KBM-7 (cell line): ENCODE measurements around the gene SPECC1L.
A peak's percentile ranks its signal among the peaks of the same experiment; 100 is the strongest.

Source experiments
- DNase-seq: peaks from one replicate; pipeline ENCODE4 v3.0.0-alpha.2; 2015
- in situ Hi-C: fragments of 300-500 bp; cut with MboI; formaldehyde crosslinking; loops from 2 replicates; pipeline ENCODE4 v1.14.3; 2020; ENCODE audit warnings: low sequenced_read_pairs, low pct_unique_long_range_greater_than_20kb, mixed read lengths

SPECC1L gene

DNA sequence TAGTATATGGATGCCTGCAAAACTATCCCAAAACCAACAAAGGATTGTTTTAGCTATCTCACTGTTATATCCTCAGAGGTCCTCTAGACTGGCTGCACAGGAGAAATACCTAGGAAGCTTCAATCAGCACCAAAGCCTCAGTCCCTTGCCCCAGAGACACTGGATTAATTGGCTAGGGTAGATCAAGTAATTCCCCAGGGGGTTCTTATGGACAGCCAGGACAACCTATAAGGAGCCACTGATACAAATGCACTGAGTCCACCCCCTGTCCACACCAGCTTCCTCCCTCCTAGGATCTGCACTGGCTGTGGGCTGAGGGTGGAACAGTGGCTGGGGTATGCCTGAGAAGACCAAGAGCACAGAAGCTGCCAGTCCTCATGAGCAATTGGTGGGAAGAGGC, 173.0 kb downstream of the SPECC1L start:
- DNase-seq: no peak
- in situ Hi-C loops: no loop called here

DNA sequence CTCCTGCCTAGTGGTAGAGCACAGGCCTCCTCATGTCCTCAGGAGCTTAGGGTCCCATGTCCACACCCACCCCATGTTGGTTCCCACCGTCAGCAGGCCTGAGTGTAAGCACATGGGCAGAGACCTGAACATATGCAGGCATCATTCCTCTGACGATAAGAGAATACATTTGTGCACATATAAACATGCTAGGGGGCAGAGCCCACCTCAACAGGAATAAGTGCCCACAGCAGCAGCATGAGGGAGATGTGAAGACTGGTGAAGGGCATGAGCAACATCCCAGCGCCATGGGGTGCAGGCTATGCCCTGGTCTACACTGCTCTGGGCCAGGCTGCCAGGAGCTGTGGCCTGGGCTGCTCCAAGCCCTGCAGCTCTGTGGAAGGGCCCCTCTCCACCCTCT, 173.6 kb downstream of the SPECC1L start:
- no peak for DNase-seq
- in situ Hi-C loops: no loop called here

DNA sequence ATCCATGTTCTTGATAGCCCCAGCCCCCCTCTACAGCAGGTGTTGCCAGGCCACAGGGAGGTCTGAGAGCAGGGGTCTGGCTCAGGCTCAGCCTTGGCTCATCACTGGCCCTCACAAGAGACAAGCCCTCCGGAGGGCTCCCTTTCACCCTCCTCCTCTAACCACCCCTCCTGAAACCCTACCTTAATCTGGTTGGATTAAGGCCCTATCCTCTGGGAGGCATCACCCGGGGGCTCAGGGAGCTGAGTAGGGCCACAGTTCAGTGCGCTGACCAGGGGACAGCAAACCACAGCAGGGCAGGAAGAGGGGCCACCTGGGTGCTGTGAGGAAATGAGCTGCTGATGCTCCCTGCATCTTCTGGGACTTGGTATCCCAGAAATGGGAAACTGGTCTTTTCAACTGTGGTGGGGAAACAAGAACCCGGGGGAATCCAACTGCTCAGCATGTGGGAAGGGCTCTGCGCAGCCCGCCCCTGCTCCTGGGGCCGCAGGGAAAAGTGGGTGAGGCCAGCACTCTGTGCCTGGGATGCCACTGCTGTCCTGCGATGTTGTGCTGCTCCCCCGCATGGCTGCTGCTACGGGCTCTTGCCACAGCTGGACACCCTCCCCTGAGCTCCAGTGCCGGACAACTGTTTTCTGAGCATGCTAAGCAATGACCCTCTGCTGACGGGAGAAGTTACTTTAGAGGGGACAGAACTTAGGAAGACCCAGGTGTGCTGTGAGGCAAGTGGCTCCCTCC, 174.3 kb downstream of the SPECC1L start:
- in situ Hi-C loops: no loop called here
- DNase-seq: no peak

DNA sequence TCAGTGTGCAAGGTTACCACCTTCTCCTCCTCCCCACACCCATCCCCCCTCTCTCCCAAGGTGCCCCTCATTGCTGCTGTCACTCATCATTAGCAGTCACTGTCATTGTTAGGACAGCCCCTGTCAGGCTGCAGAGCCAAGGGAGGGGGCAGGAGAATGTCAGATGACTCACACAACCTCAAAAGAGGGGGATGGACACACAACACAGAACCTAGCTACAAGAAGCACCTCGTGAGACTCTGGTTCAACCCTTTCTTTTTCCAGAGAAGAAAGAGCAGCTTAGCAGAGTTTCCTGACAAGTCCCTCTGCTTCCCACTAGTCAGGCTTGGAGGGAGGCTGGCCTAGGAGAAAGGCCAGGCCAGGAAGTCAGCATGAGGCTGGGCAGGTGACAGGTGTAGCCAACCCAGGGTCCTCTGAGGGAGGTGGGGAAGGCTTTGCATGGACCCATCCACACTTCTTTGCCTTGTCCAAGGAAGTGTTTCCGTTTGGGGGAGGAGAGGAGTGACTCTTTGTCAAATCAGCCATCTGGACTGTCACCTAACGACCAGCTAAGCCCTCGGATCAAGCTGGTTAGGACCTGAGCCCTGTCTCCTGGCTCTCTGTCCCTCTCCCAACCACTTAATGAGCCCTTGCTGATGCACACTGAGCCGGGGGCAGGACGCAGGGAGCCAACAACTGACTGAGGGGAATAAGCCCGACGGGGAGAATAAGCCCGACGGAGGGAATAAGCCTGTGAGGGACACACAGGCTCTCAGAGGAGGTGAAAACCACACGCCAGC, 175.0 kb downstream of the SPECC1L start:
- no peak for DNase-seq
- in situ Hi-C loops: no loop called here

DNA sequence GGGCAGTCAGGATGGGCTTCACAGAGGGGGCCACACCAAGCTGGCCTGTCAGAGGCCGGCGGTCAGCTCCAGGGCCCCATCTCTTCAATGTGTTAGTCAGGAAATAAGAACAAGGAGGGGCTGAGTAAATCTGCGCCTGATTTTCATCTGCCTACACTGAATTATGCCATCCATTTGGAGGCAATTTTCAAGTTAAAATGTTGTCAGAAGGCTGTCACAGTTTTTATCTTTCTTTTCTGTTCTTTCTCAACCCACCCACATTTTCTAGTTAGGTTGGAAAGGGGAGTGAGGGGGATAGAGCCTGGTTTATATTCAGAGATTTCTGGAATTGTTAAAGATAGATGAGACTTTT, 175.6 kb downstream of the SPECC1L start:
- no peak for DNase-seq
- in situ Hi-C loops: no loop called here

DNA sequence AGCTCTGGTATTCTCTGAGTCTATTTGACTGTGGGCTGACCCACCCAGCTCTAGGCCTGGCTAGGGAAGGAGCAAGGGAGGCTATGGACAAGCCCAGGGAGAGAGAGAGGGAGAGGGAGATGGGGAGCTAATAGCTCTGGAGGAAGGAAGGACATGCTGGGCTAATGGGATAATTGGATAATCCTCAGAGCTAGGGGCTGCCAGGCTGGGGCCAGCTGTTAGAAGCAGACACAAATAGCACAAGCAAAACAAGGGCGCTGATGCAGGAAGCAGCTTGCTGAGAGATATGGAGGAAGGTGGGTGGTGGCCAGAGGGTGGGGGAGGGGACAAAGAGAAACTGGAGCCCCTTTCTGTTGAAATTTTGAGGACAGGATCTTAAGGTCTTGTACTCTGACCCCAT, 180.0 kb downstream of the SPECC1L start:
- peak; percentile 64 for DNase-seq
- in situ Hi-C loops: no loop called here

DNA sequence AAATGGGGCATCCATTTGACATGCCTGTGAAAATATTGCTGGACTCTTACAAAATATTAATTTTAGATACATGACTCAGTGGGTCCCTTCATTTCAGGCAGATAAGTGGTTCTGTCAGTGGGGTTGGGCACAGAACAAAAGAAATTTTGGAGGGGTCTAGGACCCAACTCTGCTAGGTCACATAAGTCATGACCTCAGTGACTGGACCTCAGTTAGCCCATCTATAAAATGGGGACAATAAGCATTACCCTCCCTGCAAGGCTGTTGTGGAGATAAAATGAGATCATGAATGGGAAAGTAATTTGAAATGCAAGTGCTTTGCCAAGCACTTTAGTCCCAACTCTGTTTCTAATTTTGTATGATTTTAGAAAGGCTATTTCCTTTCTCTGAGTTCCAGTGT, 180.5 kb downstream of the SPECC1L start:
- in situ Hi-C loops: no loop called here
- DNase-seq: no peak

DNA sequence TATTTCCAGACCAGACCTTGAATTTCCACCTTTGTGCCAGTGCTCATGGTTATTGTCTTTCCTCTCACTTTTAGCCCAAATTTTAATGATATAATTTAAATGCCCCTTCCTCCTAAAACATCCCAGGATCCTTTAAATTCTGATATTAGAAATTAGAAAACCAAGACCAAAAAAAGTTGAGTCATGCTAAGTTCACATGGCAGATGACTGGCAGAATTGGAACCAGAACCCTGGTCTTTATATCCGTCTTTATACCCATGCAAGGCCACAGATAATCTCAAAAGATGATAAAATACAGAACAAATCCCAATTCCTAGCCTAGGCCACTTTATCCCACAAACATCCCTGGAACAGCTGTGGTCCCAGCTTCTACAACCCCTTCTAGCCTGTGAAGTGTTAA, 183.2 kb downstream of the SPECC1L start:
- DNase-seq: no peak
- in situ Hi-C loops: no loop called here

DNA sequence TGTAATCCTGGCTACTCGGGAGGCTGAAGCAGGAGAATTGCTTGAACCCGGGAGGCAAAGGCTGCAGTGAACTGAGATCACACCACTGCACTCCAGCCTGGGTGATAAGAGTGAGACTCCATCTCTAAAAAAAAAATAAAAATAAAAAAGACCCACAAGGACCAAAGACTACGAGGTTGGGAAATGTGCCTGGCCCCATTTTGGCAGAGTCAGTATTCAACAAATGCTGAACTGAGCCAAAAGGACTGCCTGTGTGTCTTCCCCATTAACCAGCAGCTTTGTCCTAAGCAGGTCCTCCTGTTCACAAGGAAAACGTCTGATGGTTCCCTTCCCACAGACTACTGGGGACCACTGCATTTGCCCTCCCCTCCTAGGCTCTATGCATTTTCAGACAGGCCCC, 184.4 kb downstream of the SPECC1L start:
- DNase-seq: no peak
- in situ Hi-C loops: no loop called here

DNA sequence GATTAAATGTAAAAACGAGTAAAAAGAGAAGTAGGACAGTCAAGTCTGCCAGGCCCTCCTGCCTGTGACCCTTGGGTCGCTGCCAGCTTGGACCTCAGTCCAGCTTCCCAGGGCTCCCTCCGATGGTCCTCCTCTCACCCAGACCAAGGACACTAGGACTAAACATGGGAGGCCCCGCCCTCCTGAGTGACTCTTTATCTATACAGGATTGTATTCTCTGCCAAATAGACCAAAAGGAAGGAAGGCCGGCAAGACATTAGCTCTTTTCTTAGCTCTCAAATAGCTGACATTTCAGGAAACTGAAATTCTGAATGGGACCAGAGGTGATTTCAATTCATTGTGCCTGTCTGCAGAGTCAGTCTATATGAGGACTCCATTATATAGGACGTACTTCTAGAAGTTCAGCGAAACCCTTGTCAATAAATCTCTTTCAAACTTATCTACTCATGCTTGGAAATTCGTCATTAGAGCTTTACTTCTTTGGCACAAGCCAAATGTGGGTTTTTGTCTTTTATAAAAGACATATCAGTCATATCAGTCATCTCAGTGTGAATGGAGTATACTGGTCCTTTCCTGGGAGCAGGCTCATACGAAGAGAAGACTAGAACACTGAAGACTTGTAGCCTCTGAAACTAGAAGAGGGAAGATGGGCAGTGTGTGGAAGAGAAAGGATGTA, 185.3 kb downstream of the SPECC1L start:
- DNase-seq: no peak

DNA sequence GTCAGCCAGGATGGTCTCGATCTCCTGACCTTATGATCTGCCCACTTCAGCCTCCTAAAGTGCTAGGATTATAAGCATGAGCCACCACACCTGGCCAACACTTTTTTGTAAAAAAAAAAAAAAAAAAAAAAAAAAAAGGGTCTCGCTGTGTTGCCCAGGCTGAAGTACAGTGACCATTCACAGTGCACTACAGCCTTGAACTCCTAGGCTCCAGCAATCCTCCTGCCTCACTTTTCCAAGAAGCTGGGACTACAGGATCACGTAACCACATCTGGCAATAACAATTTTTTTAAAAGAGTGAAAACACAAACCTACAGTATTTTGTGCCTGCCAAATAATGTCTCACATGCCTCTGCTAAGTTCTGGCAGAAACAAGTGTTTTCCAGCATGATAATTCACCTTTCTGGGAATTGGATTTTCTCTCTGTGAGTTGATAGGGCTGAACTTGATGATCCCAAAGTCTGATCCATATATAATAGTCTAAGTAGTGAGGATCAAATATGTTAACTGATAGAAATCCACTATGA, 187.3 kb downstream of the SPECC1L start:
- DNase-seq: no peak
- in situ Hi-C loops: no loop called here

More for the DNA sequence above, 185.3 kb downstream of the SPECC1L start:
- in situ Hi-C loops: no loop called here

DNA sequence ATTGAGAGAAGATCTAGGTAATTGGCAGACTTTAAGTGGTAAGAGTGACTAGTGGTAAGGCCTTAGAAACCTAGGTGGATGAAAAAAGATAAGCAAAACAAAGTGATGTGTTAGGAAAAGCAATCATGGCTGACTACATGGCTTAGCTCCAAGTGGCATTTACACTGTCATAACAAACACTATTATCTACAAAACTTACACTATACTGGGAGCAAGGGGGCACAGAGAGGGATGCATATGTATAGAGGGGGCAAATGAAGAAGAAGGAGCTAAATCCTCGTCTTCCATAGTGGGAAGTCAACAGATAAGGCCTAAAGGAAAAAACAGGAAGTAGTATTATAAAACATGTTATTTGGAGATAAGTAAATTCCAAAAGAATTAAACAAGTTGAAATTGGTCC, 189.3 kb downstream of the SPECC1L start:
- in situ Hi-C loops: no loop called here
- no peak for DNase-seq

DNA sequence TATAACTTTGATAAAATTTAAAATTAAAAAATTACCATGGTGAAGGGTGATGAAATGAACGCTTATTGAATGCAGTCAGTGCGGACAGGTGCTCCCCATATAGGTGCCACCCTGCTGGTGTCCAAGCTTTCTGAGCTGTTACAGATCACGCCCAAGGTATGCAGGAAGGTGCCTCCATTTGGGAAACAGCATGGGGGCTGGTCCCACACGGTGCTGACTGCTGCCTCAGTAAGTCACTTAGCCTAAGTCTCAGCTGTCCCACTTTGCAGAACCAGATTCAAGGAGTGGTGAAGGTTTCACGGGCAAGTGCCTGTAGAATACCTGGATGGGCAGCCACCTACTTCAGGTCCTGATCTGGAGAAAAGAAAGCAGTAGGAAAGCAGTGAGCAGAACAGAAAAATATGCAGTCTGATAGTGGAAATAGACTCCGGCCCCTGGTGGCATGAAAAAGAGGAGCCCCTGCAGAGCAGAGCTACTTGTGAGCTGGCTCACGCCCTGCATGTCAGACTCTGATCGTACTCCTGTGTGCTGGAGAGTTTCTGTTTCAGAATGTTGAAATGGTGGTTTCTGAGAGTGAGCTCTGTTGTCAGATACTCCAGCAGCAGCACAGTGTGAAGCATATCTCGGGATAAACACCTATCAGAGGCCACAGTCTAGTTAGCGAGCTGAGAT, 189.9 kb downstream of the SPECC1L start:
- DNase-seq: no peak

DNA sequence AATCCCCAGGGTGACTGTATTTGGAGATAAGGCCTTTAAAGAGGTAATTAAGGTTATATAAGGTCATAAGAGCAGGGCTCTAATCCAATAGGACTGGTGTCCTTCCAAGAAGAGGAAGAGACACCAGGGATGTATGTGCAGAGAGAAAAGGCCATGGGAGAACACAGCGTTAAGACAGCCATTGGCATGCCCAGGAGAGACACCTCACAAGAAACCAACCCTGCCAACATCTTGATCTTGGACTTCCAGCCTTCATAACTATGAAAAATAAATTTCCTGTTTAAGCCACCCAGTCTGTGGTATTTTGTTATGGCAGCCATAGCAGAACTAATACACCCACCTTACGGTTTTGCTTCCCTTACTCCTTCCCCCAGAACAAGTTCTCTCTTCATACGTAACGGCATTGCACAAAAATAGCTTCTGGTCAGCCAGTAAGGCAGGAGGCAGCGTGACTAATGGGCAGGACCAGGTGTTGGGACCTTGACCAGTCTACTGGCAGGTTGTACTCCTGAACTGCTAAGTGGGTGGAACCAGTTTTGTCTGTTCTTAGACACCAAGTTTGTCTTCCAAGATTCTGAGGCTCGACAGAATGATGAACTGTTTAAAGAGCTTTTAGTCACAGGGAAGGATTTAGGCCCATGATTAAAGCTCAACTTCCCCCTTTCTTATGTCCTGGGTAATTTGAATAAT, 192.6 kb downstream of the SPECC1L start:
- in situ Hi-C loops: no loop called here
- DNase-seq: no peak

More for the DNA sequence above, 189.9 kb downstream of the SPECC1L start:
- in situ Hi-C loops: no loop called here

DNA sequence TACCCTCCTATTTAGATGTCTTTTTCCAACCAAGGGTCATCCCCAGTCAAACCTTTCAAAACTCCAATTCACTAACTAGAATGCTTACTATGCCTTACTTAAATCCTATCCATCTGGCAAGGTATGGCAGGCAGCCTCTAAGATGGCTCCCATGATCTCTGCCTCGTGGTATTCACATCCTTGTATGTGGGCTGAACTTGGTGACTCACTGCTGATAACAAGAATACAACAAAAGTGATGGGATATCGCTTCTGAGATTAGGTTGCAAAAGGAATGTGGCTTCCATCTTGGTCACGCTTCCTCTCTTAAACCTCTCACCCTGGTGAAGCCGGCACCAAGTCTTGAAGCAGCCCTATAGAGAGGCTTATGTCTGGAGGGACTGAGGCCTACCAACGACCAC, 194.9 kb downstream of the SPECC1L start:
- DNase-seq: no peak

DNA sequence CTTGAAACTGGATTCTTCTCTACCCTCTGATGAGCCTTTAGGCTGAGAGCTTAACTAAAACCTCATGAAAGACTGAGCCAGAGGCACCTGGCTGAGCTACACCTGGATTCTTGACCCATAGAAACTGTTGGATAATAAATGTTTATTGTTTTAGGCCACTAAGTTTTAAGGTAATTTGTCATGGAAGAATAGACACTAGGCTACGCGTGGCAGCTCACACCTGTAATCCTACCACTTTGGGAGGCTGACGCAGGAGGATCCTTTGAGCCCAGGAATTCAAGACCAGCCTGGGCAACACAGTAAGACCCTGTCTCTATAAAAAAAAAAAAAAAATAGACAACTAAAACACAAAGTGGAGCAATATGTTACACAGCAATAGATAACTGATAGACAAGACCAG, 195.3 kb downstream of the SPECC1L start:
- DNase-seq: no peak
- in situ Hi-C loops: no loop called here

More for the DNA sequence above, 194.9 kb downstream of the SPECC1L start:
- in situ Hi-C loops: no loop called here

DNA sequence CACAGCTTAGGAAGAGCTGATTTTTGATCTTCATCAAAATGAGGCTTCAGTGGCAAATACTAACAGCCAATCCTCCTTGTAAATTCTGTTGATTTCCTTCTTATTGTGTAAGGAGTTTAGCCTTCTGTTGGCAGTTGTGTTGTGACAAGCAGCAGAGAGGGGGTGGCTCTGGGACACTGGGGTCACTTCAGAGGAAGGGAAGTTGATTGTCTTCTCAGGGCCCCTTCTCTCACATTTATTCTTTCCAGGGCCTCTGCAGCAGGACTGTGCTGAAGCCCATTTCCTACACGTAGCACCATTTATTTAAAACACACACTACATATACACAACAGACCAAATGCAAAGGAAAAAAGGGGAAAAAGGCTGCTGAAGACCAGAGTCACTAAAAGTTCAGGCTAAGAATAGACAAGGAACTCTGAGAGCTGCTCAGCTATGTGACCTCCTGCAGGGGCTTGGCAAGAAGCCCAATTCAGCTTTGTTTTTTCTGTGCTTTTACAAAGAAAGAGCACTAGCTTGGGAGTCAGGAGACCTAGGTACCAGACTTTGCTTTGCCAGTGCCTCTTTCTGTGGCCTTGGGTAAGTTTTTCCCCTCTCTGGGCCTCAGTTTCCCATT, 196.2 kb downstream of the SPECC1L start:
- in situ Hi-C loops: no loop called here
- DNase-seq: peak; percentile 74

DNA sequence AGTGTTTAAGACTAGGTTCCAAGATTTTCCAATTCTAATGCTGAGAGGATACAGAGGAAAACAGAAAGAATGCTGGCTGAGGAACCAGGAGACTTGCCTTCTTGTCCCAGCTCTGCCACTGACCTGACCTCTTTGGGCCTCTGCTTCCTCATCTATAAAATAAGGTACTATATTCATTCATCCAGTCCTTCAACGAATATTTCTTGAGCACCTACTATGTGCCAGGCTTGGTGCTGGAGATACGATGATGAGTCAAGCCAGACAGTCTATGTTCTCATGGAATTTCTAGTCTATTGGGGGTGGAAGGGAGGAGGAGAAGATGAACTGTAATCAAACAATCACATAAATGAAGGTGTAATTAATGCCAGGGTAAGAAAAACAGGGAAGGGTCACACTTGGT, 196.7 kb downstream of the SPECC1L start:
- in situ Hi-C loops: no loop called here

More for the DNA sequence above, 196.7 kb downstream of the SPECC1L start:
- DNase-seq: no peak
